LNCaP clone FGC (cell line): ENCODE data around the gene SLC39A6.
A peak's percentile ranks its signal among the peaks of the same experiment; 100 is the strongest.

Experiments used
- DNase-seq: peaks from one replicate; pipeline ENCODE4 v3.0.0-alpha.2; 2011; ENCODE audit warnings: low read depth
- H3K4me3 ChIP-seq: 2 replicates; pipeline ENCODE4 v1.5.1; 2011; ENCODE audit warnings: mild to moderate bottlenecking, low read depth, low read length, control low read depth
- TF ChIP-seq, protein P1 (sequence below): IDR thresholded peaks from 2 replicates; pipeline ENCODE4 v1.5.1; 2012; ENCODE audit warnings: mild to moderate bottlenecking; ENCODE audit not compliant: control insufficient read depth, insufficient read depth; ENCODE audit errors: extremely low read depth

SLC39A6 gene

DNA sequence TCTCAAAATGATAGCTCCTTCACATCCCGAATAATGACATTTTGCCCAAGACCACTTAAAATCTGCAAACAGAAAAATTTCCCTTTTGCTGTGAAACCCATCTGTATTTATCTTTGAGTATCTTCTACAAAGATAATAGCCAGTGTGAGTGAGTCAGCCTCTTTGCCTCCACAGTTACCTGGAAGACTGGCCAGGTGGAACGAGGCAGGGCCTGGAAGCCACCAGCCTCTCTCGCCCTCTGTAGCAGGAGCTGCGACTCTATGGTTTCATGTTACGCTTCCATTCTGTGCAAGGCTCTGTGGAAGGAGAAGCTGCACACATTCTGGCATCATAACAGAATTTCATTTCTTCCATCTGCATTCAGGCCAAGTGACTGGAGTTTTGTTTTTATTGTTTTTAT is 10.1 kb upstream of the SLC39A6 start:
- TF ChIP-seq, protein P1, sequence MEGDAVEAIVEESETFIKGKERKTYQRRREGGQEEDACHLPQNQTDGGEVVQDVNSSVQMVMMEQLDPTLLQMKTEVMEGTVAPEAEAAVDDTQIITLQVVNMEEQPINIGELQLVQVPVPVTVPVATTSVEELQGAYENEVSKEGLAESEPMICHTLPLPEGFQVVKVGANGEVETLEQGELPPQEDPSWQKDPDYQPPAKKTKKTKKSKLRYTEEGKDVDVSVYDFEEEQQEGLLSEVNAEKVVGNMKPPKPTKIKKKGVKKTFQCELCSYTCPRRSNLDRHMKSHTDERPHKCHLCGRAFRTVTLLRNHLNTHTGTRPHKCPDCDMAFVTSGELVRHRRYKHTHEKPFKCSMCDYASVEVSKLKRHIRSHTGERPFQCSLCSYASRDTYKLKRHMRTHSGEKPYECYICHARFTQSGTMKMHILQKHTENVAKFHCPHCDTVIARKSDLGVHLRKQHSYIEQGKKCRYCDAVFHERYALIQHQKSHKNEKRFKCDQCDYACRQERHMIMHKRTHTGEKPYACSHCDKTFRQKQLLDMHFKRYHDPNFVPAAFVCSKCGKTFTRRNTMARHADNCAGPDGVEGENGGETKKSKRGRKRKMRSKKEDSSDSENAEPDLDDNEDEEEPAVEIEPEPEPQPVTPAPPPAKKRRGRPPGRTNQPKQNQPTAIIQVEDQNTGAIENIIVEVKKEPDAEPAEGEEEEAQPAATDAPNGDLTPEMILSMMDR, result no peak
- no peak for DNase-seq
- H3K4me3 ChIP-seq, result no peak overlapping the region

DNA sequence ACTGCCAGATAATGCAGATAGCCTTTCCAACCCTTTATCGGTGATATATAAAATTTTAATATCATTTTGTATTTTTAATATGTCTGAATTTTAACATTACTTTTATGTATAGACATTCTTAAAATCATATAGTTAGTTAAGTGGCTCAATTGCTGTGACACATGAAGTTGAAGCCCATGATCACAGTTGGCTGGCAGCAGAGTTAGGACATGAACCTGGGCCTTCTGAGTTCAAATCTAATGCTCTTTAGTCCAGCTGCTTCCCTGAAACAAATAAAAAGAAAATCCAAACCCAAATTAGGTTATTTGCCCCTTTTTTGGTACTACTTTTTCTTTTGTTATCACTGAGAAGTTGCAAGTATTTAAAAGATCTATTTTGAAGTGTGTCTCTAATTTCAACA is 6.1 kb upstream of the SLC39A6 start:
- TF ChIP-seq, protein P1, result no peak
- H3K4me3 ChIP-seq, result no peak overlapping the region
- DNase-seq, result no peak

DNA sequence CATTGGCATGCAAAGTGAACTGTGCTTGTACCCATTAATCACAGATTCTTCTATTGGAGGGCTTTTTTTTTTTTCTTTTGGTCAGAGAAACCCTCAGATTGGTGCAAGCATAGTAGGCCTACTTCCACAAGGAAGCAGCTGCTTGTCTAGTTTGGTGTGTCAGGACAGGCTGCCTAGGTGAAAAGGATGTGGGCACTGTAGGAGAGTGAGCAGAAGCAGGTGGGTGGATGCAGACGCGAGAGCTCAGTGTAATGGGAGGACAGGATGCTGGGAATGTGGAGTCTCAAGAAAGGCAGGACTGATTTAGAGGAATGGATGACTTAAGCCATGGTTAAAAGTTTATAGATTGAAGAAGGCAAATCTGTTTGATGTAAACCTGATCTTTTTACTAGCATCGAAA is 3.6 kb upstream of the SLC39A6 start:
- DNase-seq, result no peak
- TF ChIP-seq, protein P1, result no peak
- H3K4me3 ChIP-seq, result no peak overlapping the region

DNA sequence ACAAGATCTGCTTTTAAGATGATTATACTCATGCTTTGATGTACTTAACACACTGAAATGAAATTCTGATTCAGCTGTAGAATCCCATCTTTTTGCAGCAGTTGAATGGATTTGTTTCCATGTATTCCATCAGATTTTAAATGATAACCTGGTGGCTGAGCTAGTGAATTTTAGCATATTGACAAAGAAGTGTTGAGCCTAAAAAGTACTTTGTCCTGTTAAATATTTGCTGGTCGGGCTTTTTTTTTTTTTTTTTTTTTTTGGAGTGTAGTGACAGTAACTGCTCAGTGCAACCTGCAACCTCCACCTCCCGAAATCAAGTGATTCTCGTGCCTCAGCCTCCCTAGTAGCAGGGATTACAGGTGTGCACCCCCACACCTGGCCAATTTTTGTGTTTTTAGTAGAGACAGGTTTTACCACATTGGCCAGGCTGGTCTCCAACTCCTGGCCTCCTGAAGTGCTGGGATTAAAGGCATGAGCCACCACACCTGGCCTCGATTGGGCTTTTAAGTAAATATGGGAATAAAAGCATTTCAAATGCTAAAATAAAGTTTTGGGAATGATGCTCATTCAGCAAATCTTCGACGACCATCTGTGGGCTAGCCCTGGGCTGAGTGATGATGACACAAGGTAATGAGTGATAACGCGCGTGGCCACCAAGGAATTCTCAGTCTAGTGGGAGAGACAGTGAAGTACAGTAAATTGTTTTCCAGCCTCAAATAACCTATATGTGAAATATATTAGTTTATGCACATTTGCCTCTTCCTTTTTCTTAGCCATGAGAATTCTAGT is 2.7 kb upstream of the SLC39A6 start:
- no peak overlapping the region for H3K4me3 ChIP-seq
- no peak for DNase-seq
- TF ChIP-seq, protein P1, result no peak

DNA sequence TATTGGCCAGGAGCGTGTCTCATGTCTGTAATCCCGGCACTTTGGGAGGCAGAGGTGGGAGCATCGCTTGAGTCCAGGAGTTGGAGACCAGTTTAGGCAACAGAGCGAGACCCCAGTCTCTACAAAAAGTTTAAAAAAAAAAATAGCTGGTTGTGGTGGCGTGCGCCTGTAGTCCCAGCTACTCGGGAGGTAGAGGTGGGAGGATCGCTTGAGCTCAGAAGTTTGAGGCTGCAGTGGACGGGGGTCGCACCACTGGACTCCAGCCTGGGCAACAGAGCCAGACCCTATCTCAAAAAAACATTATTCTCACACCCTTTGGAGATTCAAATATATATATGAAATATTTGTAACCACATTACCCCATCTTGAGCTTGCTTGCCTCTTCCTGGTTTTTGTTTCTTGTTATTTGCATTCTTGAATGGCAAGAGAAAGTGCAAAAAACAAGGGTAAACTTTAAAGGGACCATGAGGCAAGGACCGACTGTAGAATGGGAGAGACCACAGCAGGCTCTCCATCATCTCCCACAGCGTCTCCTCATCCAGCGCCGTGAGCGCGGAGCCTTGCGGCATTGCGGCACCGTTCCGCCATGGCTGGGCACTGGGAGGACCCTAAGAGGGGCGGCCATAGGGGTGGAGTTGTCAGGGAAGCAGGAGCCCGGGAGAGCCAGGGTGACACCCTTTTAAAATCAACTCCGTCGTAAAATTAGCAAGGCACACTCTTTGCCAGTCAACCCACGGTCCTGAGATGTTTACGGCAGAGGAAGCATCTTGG is 1.9 kb upstream of the SLC39A6 start:
- peak overlapping the region; percentile 77 for H3K4me3 ChIP-seq
- TF ChIP-seq, protein P1, result no peak
- no peak for DNase-seq

DNA sequence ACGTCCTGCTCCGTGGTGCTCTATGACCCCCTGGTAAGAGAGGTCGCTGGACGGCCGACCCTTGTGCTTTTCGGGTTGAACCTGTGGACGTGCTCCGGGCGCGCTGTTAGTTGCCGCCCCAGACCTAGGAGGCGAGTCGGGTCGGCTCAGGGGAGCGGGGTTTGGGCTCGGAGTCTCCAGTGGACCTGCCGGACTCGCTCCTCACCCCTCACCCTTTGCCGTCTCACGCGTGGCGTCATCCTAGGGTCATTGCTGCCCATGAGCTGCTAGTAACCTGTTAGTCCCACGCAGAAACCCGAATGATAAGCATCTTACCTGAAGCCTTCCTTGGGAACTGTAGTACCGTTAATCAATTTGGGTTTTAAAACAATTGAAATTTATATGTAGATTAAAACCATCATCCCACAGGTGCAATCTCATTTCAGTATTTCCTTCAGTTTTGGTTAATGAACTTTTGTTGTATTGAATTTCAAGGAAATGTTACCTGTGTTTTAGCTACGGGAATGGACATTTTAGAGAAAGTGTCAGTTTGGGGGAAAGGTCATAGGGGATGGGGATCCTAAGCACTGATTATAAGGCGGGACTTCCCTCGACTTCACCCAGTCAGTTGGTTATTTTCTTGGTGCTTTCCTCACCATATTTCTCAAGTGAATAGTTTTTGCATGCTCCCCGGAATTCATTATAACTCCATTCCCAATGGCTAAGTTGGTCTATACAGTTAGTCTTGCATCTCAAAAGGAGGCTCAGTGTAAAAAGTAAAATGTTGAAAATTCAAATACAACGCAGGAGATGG is 1.1 kb upstream of the SLC39A6 start:
- H3K4me3 ChIP-seq, result peak overlapping the region; percentile 77
- DNase-seq, result no peak
- TF ChIP-seq, protein P1, result no peak
